K562 (cell line): ENCODE data around the gene IGFALS. TPM values are rescaled to one million over a fixed set of nuclear protein-coding genes. Genes with fewer than 3 reads are reported as not detected.
A peak's percentile ranks its signal among the peaks of the same experiment; 100 is the strongest.

Experiments
- CBFA2T2 ChIP-seq: fragments of 450-650 bp; conservative IDR thresholded peaks from 2 replicates; pipeline ENCODE4 v1.6.1; 2017; ENCODE audit warnings: mild to moderate bottlenecking
- CHD1 ChIP-seq: fragments of 200-600 bp; sonication (generic); IDR thresholded peaks from one replicate; pipeline ENCODE4 v1.6.1; 2012; ENCODE audit warnings: mild to moderate bottlenecking, moderate library complexity, low read length, inconsistent platforms
- DIDO1 ChIP-seq: fragments of 450-650 bp; IDR thresholded peaks from 2 replicates; pipeline ENCODE4 v1.6.1; 2016; ENCODE audit warnings: low read depth, missing biosample characterization, missing genetic modification characterization
- JUN ChIP-seq, 2 experiments: sonication (generic) in 1 of 2; formaldehyde crosslinking in 1 of 2; IDR thresholded peaks; 2 replicates each; pipeline versions ENCODE4 v1.6.1 to v1.8.0; 2012 to 2022; ENCODE audit warnings: borderline replicate concordance in 2 of 2, mild to moderate bottlenecking in 2 of 2, improper control_type of control experiment in 1 of 2, low read depth in 1 of 2, low read length in 1 of 2, missing genetic modification reagents in 1 of 2
- NRF1 ChIP-seq, 2 experiments: fragments of 450-650 bp; IDR thresholded peaks in 1 of 2; conservative IDR thresholded peaks in 1 of 2; 2 replicates each; pipeline ENCODE4 v1.6.1; 2014; ENCODE audit warnings: mild to moderate bottlenecking in 2 of 2
- POLR2AphosphoS2 ChIP-seq: IDR thresholded peaks from 2 replicates; pipeline ENCODE4 v1.6.1; 2012; ENCODE audit warnings: low read length, improper control_type of control experiment
- ZNF174 ChIP-seq: fragments of 250-450 bp; sonication (Bioruptor Pico); IDR thresholded peaks from 2 replicates; pipeline ENCODE4 v1.4.0; 2020; ENCODE audit warnings: mild to moderate bottlenecking
- polyA plus RNA-seq, 8 experiments: library from polyadenylated mRNA; depleted of rRNA in 4 of 8; stranded (reverse) in 5 of 8; unstranded in 3 of 8; fragments of >200 nt; fragmentation: Nextera tagmentation in 2 of 8; fragmentation: Illumina TruSeq in 1 of 8; extraction: Ambion mirVana in 2 of 8; extraction: Trizol in 1 of 8; gene quantifications; 2 replicates each; pipeline versions ENCODE4 v1.2.1 to v1.2.3, GENCODE V29; 2011 to 2014; ENCODE audit warnings: inconsistent platforms in 1 of 8, missing spikeins in 1 of 8
- total RNA-seq, 7 experiments: library from RNA; depleted of rRNA in 6 of 7; stranded (reverse); fragments of >200 nt in 6 of 7; fragmentation: Illumina TruSeq in 2 of 7; extraction: Trizol in 2 of 7; gene quantifications; 2 replicates each; pipeline versions ENCODE4 v1.2.1 to v1.2.3, GENCODE V29; 2011 to 2021; ENCODE audit warnings: low replicate concordance in 1 of 7
- TF ChIP-seq, protein P1 (sequence below): fragments of 250-450 bp; sonication (Bioruptor Pico); IDR thresholded peaks from 2 replicates; pipeline ENCODE4 v1.5.0; 2020; ENCODE audit warnings: mild to moderate bottlenecking, borderline replicate concordance
- TF ChIP-seq, protein P2 (sequence below): fragments of 450-650 bp; formaldehyde crosslinking; IDR thresholded peaks from 2 replicates; pipeline ENCODE4 v1.4.0; 2020; ENCODE audit warnings: mild to moderate bottlenecking

IGFALS gene
- total and polyA plus RNA-seq, 9 of the 15 experiments (the other 6 are each of a cell fraction or from before 2014, with no cell fraction given) = not detected

DNA sequence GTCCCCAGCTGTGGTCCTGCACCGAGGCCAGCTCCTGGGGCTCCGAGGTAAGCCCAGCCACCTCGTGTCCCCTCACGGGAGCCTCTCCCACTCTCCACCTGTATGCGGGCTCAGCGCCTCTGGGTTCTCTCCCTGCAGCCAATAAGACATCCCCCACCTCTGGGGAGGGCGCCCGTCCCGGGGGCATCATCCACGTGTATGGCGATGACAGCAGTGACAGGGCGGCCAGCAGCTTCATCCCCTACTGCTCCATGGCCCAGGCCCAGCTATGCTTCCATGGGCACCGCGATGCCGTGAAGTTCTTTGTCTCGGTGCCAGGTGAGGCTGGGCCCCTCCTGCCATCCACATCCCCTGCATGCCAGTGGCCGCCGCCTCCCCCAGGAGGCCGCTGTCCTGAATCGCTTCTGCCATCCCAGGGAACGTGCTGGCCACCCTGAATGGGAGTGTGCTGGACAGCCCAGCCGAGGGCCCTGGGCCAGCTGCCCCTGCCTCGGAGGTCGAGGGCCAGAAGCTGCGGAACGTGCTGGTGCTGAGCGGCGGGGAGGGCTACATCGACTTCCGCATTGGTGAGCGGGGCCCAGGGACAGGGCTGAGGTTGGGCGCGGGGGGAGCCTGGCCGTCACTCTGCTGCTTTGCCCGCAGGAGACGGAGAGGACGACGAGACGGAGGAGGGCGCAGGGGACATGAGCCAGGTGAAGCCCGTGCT lies 25.3 kb downstream of the IGFALS start (continued):
- TF ChIP-seq, protein P1, sequence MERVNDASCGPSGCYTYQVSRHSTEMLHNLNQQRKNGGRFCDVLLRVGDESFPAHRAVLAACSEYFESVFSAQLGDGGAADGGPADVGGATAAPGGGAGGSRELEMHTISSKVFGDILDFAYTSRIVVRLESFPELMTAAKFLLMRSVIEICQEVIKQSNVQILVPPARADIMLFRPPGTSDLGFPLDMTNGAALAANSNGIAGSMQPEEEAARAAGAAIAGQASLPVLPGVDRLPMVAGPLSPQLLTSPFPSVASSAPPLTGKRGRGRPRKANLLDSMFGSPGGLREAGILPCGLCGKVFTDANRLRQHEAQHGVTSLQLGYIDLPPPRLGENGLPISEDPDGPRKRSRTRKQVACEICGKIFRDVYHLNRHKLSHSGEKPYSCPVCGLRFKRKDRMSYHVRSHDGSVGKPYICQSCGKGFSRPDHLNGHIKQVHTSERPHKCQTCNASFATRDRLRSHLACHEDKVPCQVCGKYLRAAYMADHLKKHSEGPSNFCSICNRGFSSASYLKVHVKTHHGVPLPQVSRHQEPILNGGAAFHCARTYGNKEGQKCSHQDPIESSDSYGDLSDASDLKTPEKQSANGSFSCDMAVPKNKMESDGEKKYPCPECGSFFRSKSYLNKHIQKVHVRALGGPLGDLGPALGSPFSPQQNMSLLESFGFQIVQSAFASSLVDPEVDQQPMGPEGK (CRISPR knock-in tag) = no peak
- TF ChIP-seq CHD1 = no peak
- 0 out of 2 replicates have a peak, but pooled peaks have one; percentile 52 for TF ChIP-seq POLR2AphosphoS2
- TF ChIP-seq, protein P2, sequence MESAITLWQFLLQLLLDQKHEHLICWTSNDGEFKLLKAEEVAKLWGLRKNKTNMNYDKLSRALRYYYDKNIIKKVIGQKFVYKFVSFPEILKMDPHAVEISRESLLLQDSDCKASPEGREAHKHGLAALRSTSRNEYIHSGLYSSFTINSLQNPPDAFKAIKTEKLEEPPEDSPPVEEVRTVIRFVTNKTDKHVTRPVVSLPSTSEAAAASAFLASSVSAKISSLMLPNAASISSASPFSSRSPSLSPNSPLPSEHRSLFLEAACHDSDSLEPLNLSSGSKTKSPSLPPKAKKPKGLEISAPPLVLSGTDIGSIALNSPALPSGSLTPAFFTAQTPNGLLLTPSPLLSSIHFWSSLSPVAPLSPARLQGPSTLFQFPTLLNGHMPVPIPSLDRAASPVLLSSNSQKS (CRISPR knock-in tag) = no peak
- no peak for TF ChIP-seq ZNF174 (CRISPR knock-in tag)
- no peak for TF ChIP-seq NRF1 (conservative IDR thresholded peaks at IDR 0.05 in 1 of 2, IDR thresholded peaks at IDR 0.05 in 1 of 2)
- TF ChIP-seq JUN (IDR thresholded peaks at IDR 0.05; ENCODE audit: borderline replicate concordance, low read depth, low read length) = no peak
- TF ChIP-seq JUN (CRISPR knock-in tag; IDR thresholded peaks at IDR 0.05; ENCODE audit: borderline replicate concordance) = no peak
- TF ChIP-seq CBFA2T2 = no peak
- TF ChIP-seq DIDO1 (tag) = no peak
